Measurements from ENCODE around the gene NPAS2. TPM values are rescaled to one million over a fixed set of nuclear protein-coding genes. Genes with fewer than 3 reads are reported as not detected.

NPAS2 gene
- total RNA-seq, 1 donor from 2014 or later = 5.5 TPM

- Histone ChIP-seq H3K27ac (ENCODE audit: low read depth, low read length) (no peak overlapping the region), H2AFZ (ENCODE audit: low read depth, low read length) (no peak overlapping the region), H3K4me1 (ENCODE audit: insufficient read depth, low read length) (peaks cover 2% of the 10 kb centered on the region), H3K9me3 (ENCODE audit: insufficient read depth, low read depth, low read length) (no peaks in the 10 kb centered on the region), H3K36me3 (ENCODE audit: insufficient read depth, low read length) (no peaks in the 10 kb centered on the region), H3K79me2 (ENCODE audit: insufficient read depth, low read length) (no peaks in the 10 kb centered on the region), H3K4me2 (ENCODE audit: low read length) (no peak overlapping the region), H3K27me3 (ENCODE audit: insufficient read depth, low read length) (peaks cover 3% of the 10 kb centered on the region), H3K4me3 (ENCODE audit: insufficient read depth, low read depth, low read length) (no peak overlapping the region), H4K20me1 (ENCODE audit: insufficient read depth, low read length) (no peaks in the 10 kb centered on the region), H3K9ac (ENCODE audit: low read length) (no peak overlapping the region)
- H3K27me3 Mint-ChIP-seq (ENCODE audit: low read depth, unreplicated experiment) = peaks cover 23% of the 10 kb centered on the region
- no peak overlapping the region for H3K27ac Mint-ChIP-seq (ENCODE audit: unreplicated experiment)
- no peaks in the 10 kb centered on the region for H3K36me3 Mint-ChIP-seq (ENCODE audit: low read depth, unreplicated experiment)
- TF ChIP-seq EZH2 (IDR thresholded peaks at IDR 0.05; ENCODE audit: insufficient read depth, low read length) (no peak), CTCF (IDR thresholded peaks at IDR 0.05; ENCODE audit: insufficient read depth, low read depth, low read length) (no peak)
- DNase-seq (ENCODE audit: low read depth) (no peak), FAIRE-seq (no peak)
- peaks cover 7% of the 10 kb centered on the region for H3K4me1 Mint-ChIP-seq (ENCODE audit: low read depth, unreplicated experiment)
- H3K9me3 Mint-ChIP-seq (ENCODE audit: unreplicated experiment) = no peaks in the 10 kb centered on the region
- no peak overlapping the region for H3K4me3 Mint-ChIP-seq (ENCODE audit: unreplicated experiment)
Measured at GRCh38 chr2:100779908-100780202, 40.1 kb upstream of the NPAS2 start.

GRCh38 chr2:100780203-100781008 lies 39.5 kb upstream of the NPAS2 start:
- no peak overlapping the region for H3K4me3 Mint-ChIP-seq (ENCODE audit: unreplicated experiment)
- Histone ChIP-seq H3K9ac (ENCODE audit: low read length) (no peak overlapping the region), H3K4me3 (ENCODE audit: insufficient read depth, low read depth, low read length) (no peak overlapping the region), H3K9me3 (ENCODE audit: insufficient read depth, low read depth, low read length) (no peaks in the 10 kb centered on the region), H4K20me1 (ENCODE audit: insufficient read depth, low read length) (no peaks in the 10 kb centered on the region), H3K79me2 (ENCODE audit: insufficient read depth, low read length) (no peaks in the 10 kb centered on the region), H2AFZ (ENCODE audit: low read depth, low read length) (no peak overlapping the region), H3K27me3 (ENCODE audit: insufficient read depth, low read length) (peaks cover 3% of the 10 kb centered on the region), H3K4me2 (ENCODE audit: low read length) (peak overlapping the region; percentile 48), H3K4me1 (ENCODE audit: insufficient read depth, low read length) (peaks cover 4% of the 10 kb centered on the region), H3K36me3 (ENCODE audit: insufficient read depth, low read length) (no peaks in the 10 kb centered on the region), H3K27ac (ENCODE audit: low read depth, low read length) (no peak overlapping the region)
- peak overlapping the region; percentile 35 for H3K27ac Mint-ChIP-seq (ENCODE audit: unreplicated experiment)
- peaks cover 21% of the 10 kb centered on the region for H3K27me3 Mint-ChIP-seq (ENCODE audit: low read depth, unreplicated experiment)
- no peak for TF ChIP-seq EZH2 (IDR thresholded peaks at IDR 0.05; ENCODE audit: insufficient read depth, low read length)
- no peak for TF ChIP-seq CTCF (IDR thresholded peaks at IDR 0.05; ENCODE audit: insufficient read depth, low read depth, low read length)
- FAIRE-seq (no peak), DNase-seq (ENCODE audit: low read depth) (peak; percentile 85)
- no peaks in the 10 kb centered on the region for H3K9me3 Mint-ChIP-seq (ENCODE audit: unreplicated experiment)
- H3K4me1 Mint-ChIP-seq (ENCODE audit: low read depth, unreplicated experiment) = peaks cover 7% of the 10 kb centered on the region
- no peaks in the 10 kb centered on the region for H3K36me3 Mint-ChIP-seq (ENCODE audit: low read depth, unreplicated experiment)

- no peaks in the 10 kb centered on the region for H3K36me3 Mint-ChIP-seq (ENCODE audit: low read depth, unreplicated experiment)
- Histone ChIP-seq H3K27me3 (ENCODE audit: insufficient read depth, low read length) (peaks cover 3% of the 10 kb centered on the region), H3K4me2 (ENCODE audit: low read length) (peak overlapping the region; percentile 48), H3K27ac (ENCODE audit: low read depth, low read length) (no peak overlapping the region), H3K36me3 (ENCODE audit: insufficient read depth, low read length) (no peaks in the 10 kb centered on the region), H2AFZ (ENCODE audit: low read depth, low read length) (no peak overlapping the region), H3K79me2 (ENCODE audit: insufficient read depth, low read length) (no peaks in the 10 kb centered on the region), H4K20me1 (ENCODE audit: insufficient read depth, low read length) (no peaks in the 10 kb centered on the region), H3K9ac (ENCODE audit: low read length) (no peak overlapping the region), H3K4me3 (ENCODE audit: insufficient read depth, low read depth, low read length) (no peak overlapping the region), H3K9me3 (ENCODE audit: insufficient read depth, low read depth, low read length) (no peaks in the 10 kb centered on the region), H3K4me1 (ENCODE audit: insufficient read depth, low read length) (peaks cover 10% of the 10 kb centered on the region)
- H3K9me3 Mint-ChIP-seq (ENCODE audit: unreplicated experiment) = no peaks in the 10 kb centered on the region
- H3K4me1 Mint-ChIP-seq (ENCODE audit: low read depth, unreplicated experiment) = peaks cover 7% of the 10 kb centered on the region
- TF ChIP-seq EZH2 (IDR thresholded peaks at IDR 0.05; ENCODE audit: insufficient read depth, low read length) = no peak
- no peak for TF ChIP-seq CTCF (IDR thresholded peaks at IDR 0.05; ENCODE audit: insufficient read depth, low read depth, low read length)
- H3K27me3 Mint-ChIP-seq (ENCODE audit: low read depth, unreplicated experiment) = peaks cover 19% of the 10 kb centered on the region
- no peak overlapping the region for H3K27ac Mint-ChIP-seq (ENCODE audit: unreplicated experiment)
- DNase-seq (ENCODE audit: low read depth) (no peak), FAIRE-seq (no peak)
- H3K4me3 Mint-ChIP-seq (ENCODE audit: unreplicated experiment) = no peak overlapping the region
Measured at GRCh38 chr2:100781009-100781325, 39.0 kb upstream of the NPAS2 start.

Measured in astrocyte (in vitro differentiated cells and primary cell).